Activated naive CD8-positive, alpha-beta T cell treated with anti-CD3 and anti-CD28 coated beads for 36 hours (primary cell): ENCODE results near the gene SRSF8. TPM values are rescaled to one million over a fixed set of nuclear protein-coding genes. Genes with fewer than 3 reads are reported as not detected.

ENCODE experiments used
- DNase-seq: peaks from one replicate; pipeline ENCODE4 v3.0.0; 2021
- H3K27ac Mint-ChIP-seq: one replicate; pipeline ENCODE4 v1.8.0; 2022; ENCODE audit warnings: mild to moderate bottlenecking, moderate library complexity, mixed read lengths
- H3K27me3 Mint-ChIP-seq: one replicate; pipeline ENCODE4 v1.8.0; 2022; ENCODE audit warnings: mild to moderate bottlenecking, mixed read lengths
- H3K36me3 Mint-ChIP-seq: one replicate; pipeline ENCODE4 v1.8.0; 2021; ENCODE audit warnings: mild to moderate bottlenecking, mixed read lengths
- H3K4me1 Mint-ChIP-seq: one replicate; pipeline ENCODE4 v1.8.0; 2021; ENCODE audit warnings: mixed read lengths
- H3K4me3 Mint-ChIP-seq: one replicate; pipeline ENCODE4 v1.8.0; 2022; ENCODE audit warnings: mild to moderate bottlenecking, moderate library complexity, mixed read lengths
- H3K9me3 Mint-ChIP-seq: one replicate; pipeline ENCODE4 v1.8.0; 2022; ENCODE audit warnings: mixed read lengths
- total RNA-seq, 2 experiments: library from RNA; stranded (reverse); gene quantifications; one replicate each; pipeline ENCODE4 v1.2.3, GENCODE V29; 2021

Gene SRSF8
- total RNA-seq, 2 experiments from 2014 or later: 46.6 to 47.0 TPM

DNA sequence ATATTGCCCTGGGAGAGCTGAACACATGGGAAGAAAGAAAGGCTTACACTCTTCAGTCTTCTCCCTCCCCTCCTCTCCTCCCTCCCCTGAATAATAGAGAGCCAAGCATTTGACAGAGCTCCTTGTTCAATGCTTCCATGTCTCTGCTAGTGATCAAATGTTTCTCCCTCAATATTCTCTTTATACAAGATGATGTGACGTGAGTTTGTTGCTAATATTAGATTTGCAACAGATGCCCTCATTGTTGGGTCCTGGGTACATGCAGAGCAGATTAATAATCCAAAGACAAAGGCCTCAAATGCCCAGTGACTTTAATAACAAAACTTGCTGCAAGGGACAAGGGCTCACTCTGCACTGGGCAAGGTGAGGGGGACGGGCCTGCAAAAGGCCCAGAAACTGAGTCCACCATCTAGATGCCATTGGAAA lies 15.9 kb downstream of the SRSF8 start:
- no peaks in the 10 kb centered on the region for H3K27me3 Mint-ChIP-seq
- no peak overlapping the region for H3K27ac Mint-ChIP-seq
- H3K4me3 Mint-ChIP-seq: no peak overlapping the region
- H3K4me1 Mint-ChIP-seq: peaks cover 25% of the 10 kb centered on the region
- no peak for DNase-seq
- H3K9me3 Mint-ChIP-seq: no peaks in the 10 kb centered on the region
- no peaks in the 10 kb centered on the region for H3K36me3 Mint-ChIP-seq

DNA sequence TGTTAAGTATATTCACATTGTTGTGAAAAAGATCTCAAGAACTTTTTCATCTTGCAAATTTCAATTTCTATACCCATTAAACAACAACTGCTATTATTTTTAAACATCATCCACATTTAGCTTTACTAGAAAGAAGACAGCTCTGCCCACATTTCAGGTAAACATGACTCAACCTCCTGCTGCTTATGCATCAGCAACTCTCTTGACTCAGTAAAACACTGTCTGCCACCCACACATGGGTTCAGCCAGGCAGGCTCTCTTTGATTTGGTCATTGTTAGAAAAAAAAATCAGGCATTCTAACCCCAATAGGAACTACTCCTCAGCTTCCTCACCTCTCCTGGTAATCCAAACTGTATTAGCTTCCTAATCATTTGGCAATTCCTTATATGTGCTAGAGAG lies 17.8 kb downstream of the SRSF8 start:
- H3K4me1 Mint-ChIP-seq: peaks cover 32% of the 10 kb centered on the region
- H3K4me3 Mint-ChIP-seq: no peak overlapping the region
- H3K27ac Mint-ChIP-seq: no peak overlapping the region
- peak; percentile 64 for DNase-seq
- H3K27me3 Mint-ChIP-seq: no peaks in the 10 kb centered on the region
- H3K36me3 Mint-ChIP-seq: peaks cover 2% of the 10 kb centered on the region
- H3K9me3 Mint-ChIP-seq: no peaks in the 10 kb centered on the region

DNA sequence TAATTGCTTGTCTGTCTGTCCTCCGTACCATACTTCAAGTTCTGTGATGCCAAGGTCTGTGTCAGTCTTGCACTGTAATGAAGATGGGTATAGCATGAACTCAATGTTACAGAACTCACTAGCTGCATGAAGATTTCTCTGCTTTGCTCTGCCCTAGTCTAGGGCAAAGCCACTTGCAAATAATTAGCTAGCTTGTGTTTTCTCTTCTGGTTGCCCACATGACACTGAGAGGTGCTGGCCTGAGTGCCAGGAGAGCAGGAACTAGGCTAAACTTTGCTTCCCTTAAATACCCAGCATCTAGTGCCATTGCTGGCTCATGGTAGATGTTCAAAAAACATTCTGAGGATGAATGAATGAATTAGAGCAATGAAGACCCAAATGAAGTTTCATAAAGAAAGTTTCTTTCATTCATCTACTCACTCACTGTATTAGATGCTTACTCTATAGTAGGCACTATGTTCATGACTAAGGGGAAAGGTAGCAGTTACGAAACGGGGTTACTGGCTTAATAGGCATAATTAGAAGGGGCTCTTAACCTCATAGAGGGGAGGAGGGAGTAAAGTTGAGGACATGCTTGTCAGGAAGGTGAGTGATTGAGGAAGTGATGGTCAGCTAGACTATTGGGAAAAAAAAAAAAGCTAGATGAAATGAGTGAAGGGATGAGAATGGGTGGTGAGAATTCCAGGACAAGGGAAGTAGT lies 18.5 kb downstream of the SRSF8 start:
- Mint-ChIP-seq H3K4me1 (peaks cover 32% of the 10 kb centered on the region), H3K36me3 (peaks cover 2% of the 10 kb centered on the region), H3K27me3 (no peaks in the 10 kb centered on the region), H3K4me3 (no peak overlapping the region), H3K27ac (peak overlapping the region; percentile 1), H3K9me3 (no peaks in the 10 kb centered on the region)
- DNase-seq: no peak

DNA sequence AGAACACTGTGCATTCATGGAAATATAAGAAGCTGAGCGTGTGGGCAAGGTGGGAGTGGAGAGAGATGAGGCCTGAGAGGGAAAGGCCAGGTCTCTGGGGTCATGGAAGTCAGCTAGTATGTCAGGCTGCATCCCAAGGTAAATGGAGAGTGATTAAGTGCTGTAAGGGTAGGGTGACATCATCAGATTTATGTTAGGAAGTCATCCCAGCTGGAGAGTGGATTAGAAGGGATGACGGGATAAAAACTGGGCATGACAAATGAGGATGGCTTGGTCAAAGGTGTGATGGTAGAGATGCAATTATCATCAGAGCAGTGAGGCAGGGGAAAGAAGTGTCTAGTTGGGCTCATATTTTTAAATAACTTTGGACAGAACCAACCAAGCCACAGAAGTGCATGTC lies 19.4 kb downstream of the SRSF8 start:
- Mint-ChIP-seq H3K9me3 (no peaks in the 10 kb centered on the region), H3K36me3 (peaks cover 2% of the 10 kb centered on the region), H3K27me3 (no peaks in the 10 kb centered on the region), H3K4me1 (peaks cover 40% of the 10 kb centered on the region), H3K27ac (no peak overlapping the region), H3K4me3 (no peak overlapping the region)
- no peak for DNase-seq

DNA sequence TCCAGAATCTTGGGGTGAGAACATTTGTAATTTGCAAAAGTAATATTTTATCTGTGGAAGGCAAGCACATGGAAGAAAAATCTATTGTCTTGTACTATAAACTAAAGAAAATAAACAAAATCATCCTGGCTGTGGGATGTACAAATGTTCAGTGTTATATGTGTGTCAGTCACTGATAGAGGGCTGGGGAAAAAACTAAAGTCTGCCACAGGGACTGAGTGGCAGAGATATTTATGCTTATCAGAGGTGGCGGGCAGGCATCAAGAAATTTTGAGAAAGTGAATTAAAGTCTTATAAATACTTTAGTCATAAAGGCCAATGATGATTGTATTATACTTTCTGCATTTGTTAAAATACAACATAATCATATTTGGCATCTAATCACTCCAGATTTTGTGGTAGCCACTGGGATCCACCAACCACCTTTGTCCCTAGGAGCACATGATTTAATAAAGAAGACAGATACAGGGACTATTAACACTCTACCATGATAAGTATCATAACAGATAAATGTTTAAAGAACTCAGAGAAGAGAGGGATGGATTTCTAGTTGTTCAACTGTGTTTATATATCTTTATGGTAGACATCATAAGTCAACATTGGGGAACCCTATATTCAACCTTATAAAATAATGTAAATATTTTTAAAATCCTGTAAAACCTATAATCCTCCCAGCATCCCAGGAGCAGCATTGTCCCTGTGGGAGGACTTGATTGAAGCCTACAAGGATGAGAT lies 20.3 kb downstream of the SRSF8 start:
- no peak overlapping the region for H3K27ac Mint-ChIP-seq
- H3K4me1 Mint-ChIP-seq: peaks cover 45% of the 10 kb centered on the region
- no peak for DNase-seq
- peaks cover 7% of the 10 kb centered on the region for H3K36me3 Mint-ChIP-seq
- no peaks in the 10 kb centered on the region for H3K9me3 Mint-ChIP-seq
- H3K4me3 Mint-ChIP-seq: no peak overlapping the region
- peaks cover under 1% of the 10 kb centered on the region for H3K27me3 Mint-ChIP-seq

DNA sequence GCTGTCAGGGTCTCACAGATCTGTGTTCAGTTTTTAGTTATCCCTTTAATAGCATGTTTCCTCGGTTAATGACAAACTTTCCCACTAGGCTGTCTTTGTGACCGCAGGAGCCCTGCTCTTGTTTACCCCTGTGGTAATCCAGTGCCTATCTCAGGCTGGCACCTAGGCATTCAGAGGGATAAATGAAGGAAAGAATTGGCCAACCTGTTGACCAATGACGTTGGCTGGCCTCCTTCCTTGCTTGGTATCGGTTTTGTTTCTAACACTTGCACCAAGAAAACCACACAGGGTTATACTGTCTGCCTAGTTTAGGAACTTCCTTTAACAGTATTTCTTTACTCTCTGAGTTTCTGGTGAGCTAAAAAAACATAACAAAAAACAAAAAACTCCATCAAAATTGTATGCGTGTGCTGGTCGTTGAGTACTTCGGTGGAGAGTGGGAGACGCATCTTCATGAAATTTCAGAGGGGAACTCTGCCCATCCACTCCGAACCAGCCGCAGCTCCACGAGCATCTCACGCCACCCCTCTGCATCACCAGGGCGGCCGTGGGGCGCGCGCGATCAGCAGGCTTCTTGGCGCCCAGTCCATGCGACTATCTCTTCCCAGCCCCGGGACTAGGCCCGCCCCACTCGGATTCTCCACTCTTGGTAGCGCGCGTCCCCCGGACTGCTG lies 22.4 kb downstream of the SRSF8 start:
- peak overlapping the region; percentile 84 for H3K4me3 Mint-ChIP-seq
- peaks cover 3% of the 10 kb centered on the region for H3K27me3 Mint-ChIP-seq
- peaks cover 21% of the 10 kb centered on the region for H3K36me3 Mint-ChIP-seq
- peak; percentile 23 for DNase-seq
- H3K9me3 Mint-ChIP-seq: no peaks in the 10 kb centered on the region
- peaks cover 55% of the 10 kb centered on the region for H3K4me1 Mint-ChIP-seq
- peak overlapping the region; percentile 95 for H3K27ac Mint-ChIP-seq

DNA sequence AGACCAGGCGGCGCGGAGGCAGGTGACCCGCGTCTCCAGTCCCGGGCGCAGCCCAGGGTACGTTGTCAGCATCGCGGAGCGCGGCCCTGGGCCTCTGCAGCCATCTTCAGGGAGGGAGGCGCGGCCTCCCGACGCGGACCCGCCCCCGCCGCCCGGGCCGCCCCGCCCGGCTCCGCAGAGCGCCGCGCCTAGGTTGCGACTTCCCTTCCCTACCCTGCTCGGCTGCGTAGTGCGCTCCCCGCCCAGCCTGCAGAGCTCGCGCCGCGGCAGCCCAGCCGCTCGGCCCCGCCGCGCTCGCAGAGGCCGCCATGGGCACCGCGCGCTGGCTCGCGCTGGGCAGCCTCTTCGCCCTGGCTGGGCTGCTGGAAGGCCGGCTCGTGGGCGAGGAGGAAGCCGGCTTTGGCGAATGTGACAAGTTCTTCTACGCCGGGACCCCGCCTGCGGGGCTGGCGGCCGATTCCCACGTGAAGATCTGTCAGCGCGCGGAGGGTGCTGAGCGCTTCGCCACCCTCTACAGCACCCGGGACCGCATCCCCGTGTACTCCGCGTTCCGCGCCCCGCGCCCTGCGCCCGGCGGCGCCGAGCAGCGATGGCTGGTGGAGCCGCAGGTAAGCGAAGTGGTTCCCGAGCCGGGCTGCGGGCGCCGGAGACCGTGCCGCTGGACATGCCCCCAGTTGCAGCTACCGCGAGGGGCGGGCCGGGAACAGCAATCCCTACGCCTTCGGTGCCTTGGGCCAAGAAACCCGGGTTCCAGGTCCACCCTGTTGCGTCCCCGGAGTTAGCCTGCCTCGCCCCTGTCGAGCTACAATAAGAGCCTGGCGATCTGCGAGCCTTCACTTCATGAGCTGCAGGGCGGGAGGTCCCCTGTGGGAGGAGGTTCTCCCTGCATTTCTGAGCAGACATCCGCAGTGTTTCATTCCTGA lies 23.2 kb downstream of the SRSF8 start, which contains the start of gene ENDOD1:
Gene ENDOD1 (plus strand): TSS at position 227 of the 923 bp plus-strand sequence. CDS start 82 bp downstream, at position 309.
- Mint-ChIP-seq H3K36me3 (peaks cover 27% of the 10 kb centered on the region), H3K4me3 (peak within 1 kb of the TSS; percentile 90), H3K9me3 (no peaks in the 10 kb centered on the region), H3K27me3 (peaks cover 3% of the 10 kb centered on the region), H3K4me1 (peaks cover 56% of the 10 kb centered on the region), H3K27ac (peak within 1 kb of the TSS; percentile 95)
- peak; percentile 90 for DNase-seq

DNA sequence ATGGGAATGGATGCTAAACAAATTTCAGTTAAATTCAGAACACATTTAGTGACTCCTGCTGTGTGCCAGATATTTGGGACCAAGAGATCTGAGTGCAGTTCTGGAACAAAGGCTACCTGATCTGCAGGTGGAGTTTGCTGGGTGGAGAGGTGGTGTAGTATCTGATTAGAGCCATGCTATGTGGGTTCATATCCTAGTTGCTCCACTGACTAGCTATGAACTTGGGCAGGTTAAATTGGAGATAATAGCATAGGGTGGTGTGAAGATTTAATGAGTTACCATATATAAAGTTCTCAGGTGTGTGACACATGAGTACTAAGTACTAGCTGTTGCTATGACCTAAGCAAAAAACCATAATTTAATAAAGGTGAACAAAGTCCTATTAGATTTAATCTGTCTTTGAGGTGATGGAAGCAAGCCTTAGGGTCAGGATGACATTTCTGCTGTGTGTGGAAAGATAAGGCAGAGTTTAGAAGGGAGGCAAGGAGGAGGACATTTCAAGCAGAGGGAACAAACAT lies 25.0 kb downstream of the SRSF8 start:
- H3K27me3 Mint-ChIP-seq: peaks cover 3% of the 10 kb centered on the region
- peaks cover 67% of the 10 kb centered on the region for H3K4me1 Mint-ChIP-seq
- no peaks in the 10 kb centered on the region for H3K9me3 Mint-ChIP-seq
- no peak for DNase-seq
- H3K4me3 Mint-ChIP-seq: peak overlapping the region; percentile 90
- peaks cover 31% of the 10 kb centered on the region for H3K36me3 Mint-ChIP-seq
- no peak overlapping the region for H3K27ac Mint-ChIP-seq

DNA sequence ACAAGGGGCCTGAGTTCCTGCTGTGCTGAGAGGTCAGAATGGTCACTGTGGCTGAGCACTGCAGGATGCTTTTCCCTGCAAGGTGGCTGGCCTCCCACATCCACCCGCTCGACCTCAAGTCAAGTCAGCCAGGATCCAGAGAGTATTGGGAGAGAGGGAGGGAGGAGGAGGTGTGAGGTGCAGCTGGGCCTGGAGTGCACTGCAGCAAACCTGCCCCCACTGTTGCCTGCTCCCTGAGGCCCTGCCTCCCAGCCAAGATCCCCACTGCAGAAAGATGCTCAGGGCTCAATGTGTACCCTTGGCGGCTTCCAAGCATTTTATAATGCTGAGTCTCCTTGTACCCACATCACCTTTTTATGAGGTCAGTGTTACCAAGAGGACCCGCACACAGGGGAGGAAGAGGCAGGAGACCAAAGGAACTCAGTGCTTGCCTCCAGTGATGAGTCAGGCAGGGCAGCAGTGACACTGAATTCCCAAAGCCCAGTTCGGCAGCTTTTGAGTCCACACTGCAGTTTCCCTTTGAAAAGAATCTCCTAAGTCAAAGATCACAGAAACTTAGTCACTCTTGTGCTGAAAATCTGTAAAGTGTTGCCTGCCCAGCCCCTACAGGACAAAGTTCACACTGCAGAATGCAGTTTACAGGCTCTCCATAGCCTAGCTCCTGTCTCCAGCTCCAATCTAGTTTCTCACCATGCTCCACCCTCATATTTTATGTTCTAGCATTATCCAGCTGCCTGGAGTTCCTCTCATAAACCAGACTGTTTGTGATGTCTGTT lies 26.0 kb downstream of the SRSF8 start:
- peak overlapping the region; percentile 3 for H3K4me3 Mint-ChIP-seq
- peaks cover 41% of the 10 kb centered on the region for H3K36me3 Mint-ChIP-seq
- peak; percentile 34 for DNase-seq
- peaks cover 3% of the 10 kb centered on the region for H3K27me3 Mint-ChIP-seq
- H3K9me3 Mint-ChIP-seq: no peaks in the 10 kb centered on the region
- H3K4me1 Mint-ChIP-seq: peaks cover 75% of the 10 kb centered on the region
- H3K27ac Mint-ChIP-seq: peak overlapping the region; percentile 42

DNA sequence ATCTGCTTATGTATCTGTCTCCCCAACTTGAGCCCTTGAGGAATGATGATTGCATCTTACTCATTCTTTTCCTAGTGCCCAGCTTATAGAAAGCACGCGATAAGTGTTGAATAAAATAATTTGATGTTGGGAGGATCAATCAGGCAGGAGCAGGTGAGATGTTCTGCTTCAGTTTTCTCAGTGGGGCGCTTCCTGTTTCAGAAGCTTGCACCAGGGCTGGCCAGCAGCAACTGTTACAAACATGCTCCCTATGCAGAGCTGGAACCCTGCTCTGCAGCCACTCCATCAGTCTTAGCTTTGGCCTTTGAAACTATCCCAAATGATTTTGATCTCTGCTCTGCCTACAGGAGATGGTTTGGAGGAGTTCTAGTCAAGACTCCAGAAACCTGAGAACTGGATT lies 26.8 kb downstream of the SRSF8 start:
- no peaks in the 10 kb centered on the region for H3K9me3 Mint-ChIP-seq
- H3K27me3 Mint-ChIP-seq: peaks cover 3% of the 10 kb centered on the region
- DNase-seq: no peak
- peak overlapping the region; percentile 3 for H3K4me3 Mint-ChIP-seq
- H3K27ac Mint-ChIP-seq: peak overlapping the region; percentile 44
- H3K36me3 Mint-ChIP-seq: peaks cover 46% of the 10 kb centered on the region
- peaks cover 78% of the 10 kb centered on the region for H3K4me1 Mint-ChIP-seq

DNA sequence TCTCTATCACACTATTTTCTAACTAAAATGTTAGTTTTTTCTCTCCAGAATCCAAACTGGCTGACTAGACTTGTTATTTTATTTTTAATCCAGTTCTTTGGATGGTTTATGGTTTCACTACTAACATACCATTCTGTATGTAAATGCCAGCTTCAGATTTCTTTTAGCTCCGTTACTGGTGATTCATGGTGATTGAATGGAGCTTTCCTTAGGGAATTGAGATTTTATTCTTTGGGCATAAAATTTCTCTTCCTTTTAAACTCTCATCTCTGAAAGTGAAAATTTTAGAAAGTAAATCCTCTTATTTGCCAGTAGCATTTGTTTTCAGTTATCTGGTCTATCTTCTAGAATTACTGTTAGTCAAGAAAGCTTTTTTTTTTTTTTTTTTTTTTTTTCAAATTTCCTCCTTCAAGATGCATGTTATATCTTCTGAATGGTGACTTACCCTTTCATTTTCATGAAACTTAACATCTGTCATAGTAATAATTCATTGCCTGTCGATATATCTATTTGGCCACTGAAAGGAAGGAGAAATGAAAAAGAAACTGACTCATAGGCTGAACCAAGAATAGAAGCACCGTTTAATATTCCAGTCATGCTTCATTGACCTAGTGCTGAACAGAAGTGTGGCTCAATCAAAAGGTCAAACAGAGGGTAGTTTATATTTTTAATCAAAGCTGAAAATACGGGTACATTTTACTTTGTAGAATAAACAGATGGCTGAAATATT lies 29.3 kb downstream of the SRSF8 start:
- Mint-ChIP-seq H3K4me1 (peaks cover 73% of the 10 kb centered on the region), H3K36me3 (peaks cover 48% of the 10 kb centered on the region), H3K4me3 (peak overlapping the region; percentile 13), H3K9me3 (no peaks in the 10 kb centered on the region), H3K27me3 (peaks cover 3% of the 10 kb centered on the region), H3K27ac (peak overlapping the region; percentile 73)
- no peak for DNase-seq

DNA sequence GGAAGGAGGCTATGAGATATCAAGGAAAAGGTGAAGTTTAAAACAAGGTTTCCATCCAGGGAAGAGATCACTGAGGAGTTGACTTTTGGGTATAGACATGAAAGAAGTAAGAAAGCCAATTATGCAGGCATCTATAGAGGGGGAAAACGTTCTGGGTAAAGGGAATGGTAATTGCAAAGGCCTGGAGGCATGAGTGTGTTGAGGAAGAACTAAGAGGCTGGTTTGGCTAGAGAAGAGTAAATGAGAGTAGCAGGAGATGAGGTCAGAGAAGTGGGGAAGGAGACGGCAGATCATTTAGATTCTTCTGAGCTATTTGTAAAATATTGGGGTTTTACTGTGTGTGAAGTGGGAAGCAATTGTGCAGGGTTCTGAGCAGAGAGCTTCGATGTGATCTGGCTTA lies 30.5 kb downstream of the SRSF8 start:
- H3K27ac Mint-ChIP-seq: peak overlapping the region; percentile 14
- H3K36me3 Mint-ChIP-seq: peaks cover 44% of the 10 kb centered on the region
- no peak for DNase-seq
- H3K27me3 Mint-ChIP-seq: no peaks in the 10 kb centered on the region
- H3K4me1 Mint-ChIP-seq: peaks cover 61% of the 10 kb centered on the region
- H3K9me3 Mint-ChIP-seq: no peaks in the 10 kb centered on the region
- peak overlapping the region; percentile 0 for H3K4me3 Mint-ChIP-seq

DNA sequence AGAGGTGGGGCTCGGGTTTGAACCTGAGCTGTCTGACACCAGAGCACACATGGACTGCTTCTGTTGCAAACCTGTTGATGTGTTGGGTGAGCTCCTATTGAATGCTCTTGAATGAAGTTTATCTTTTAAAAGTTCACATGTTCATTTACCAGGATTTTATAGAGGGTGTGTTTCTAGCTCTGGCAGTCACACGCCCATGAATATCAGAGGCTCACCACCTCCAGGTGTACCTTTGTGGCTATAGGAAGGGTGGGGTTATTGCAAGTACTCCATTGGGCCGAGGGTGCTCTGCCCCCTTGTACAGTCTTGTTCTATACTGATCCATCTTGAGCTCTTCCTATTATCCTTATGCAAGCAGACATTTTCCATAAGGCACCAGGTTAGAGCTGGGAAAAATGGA lies 32.1 kb downstream of the SRSF8 start:
- Mint-ChIP-seq H3K4me3 (no peak overlapping the region), H3K27me3 (no peaks in the 10 kb centered on the region), H3K27ac (no peak overlapping the region), H3K36me3 (peaks cover 36% of the 10 kb centered on the region), H3K9me3 (no peaks in the 10 kb centered on the region), H3K4me1 (peaks cover 49% of the 10 kb centered on the region)
- no peak for DNase-seq
